GM12892 (cell line): ENCODE results near the gene ZNF423.

ENCODE experiments used
- POLR2A ChIP-seq: IDR thresholded peaks from 2 replicates; pipeline ENCODE4 v1.6.1; 2011; ENCODE audit warnings: low read depth, low read length, control low read depth
- POLR2AphosphoS5 ChIP-seq: IDR thresholded peaks from 2 replicates; pipeline ENCODE4 v1.6.1; 2011; ENCODE audit warnings: low read depth, low read length, control low read depth

DNA sequence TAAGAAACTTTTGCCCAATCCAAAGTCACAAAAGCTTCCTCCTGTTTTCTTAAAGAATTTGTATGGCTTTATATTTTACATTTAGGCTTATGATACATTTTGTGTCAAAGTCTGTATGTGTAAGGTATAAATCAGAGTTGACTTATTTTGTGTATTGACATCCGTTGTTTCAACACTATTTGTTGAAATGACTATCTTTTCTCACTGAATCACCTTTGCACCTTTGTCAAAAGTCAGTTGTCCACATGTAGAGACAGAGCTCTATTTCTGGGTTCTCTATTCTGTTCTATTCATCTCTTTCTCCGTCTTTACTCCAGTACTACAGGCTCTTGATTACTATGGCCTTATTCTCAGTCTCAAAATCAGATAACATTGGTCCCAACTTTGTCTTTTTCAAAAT lies 409.1 kb downstream of the ZNF423 start:
- TF ChIP-seq POLR2AphosphoS5 = no peak
- no peak for TF ChIP-seq POLR2A
